HL-60 (cell line): ENCODE data around the gene SP7.

Experiments used
- DNase-seq, 2 experiments: peaks; one replicate each; pipeline ENCODE4 v3.0.0-alpha.2; 2010 to 2020; ENCODE audit warnings: low read depth in 1 of 2, low spot score in 1 of 2
- H3K27ac ChIP-seq: fragments of 250-450 bp; sonication (Bioruptor Pico); replicated peaks from 2 replicates; pipeline ENCODE4 v1.5.1; 2020; ENCODE audit warnings: mild to moderate bottlenecking, moderate library complexity
- H3K27me3 ChIP-seq: fragments of 250-450 bp; sonication (Bioruptor Pico); 2 replicates; pipeline ENCODE4 v1.5.1; 2021; ENCODE audit warnings: mild to moderate bottlenecking, moderate library complexity; ENCODE audit not compliant: insufficient read depth, poor library complexity, severe bottlenecking
- H3K4me3 ChIP-seq: replicated peaks from 2 replicates; pipeline ENCODE4 v1.5.1; 2011; ENCODE audit warnings: mild to moderate bottlenecking, control low read depth, low read length; ENCODE audit not compliant: insufficient read depth
- GABPA ChIP-seq: IDR thresholded peaks from 2 replicates; pipeline ENCODE4 v1.6.1; 2012; ENCODE audit warnings: low read depth
- POLR2AphosphoS5 ChIP-seq: IDR thresholded peaks from 2 replicates; pipeline ENCODE4 v1.6.1; 2012; ENCODE audit warnings: low read depth
- SPI1 ChIP-seq: IDR thresholded peaks from 2 replicates; pipeline ENCODE4 v1.6.1; 2012; ENCODE audit warnings: low read depth, mild to moderate bottlenecking, borderline replicate concordance
- TF ChIP-seq, protein P1 (sequence below): IDR thresholded peaks from 2 replicates; pipeline ENCODE4 v1.6.1; 2012; ENCODE audit warnings: low read depth; ENCODE audit not compliant: insufficient replicate concordance
- TF ChIP-seq, protein P2 (sequence below): IDR thresholded peaks from one replicate; pipeline ENCODE4 v1.5.1; 2011; ENCODE audit warnings: low read length, control low read depth, inconsistent platforms; ENCODE audit not compliant: insufficient read depth

The SP7 gene

GRCh38 chr12:53279888-53280498 lies 56.2 kb downstream of the SP7 start:
- H3K27me3 ChIP-seq, result no peaks in the 10 kb centered on the region
- no peak for TF ChIP-seq GABPA
- TF ChIP-seq, protein P1, sequence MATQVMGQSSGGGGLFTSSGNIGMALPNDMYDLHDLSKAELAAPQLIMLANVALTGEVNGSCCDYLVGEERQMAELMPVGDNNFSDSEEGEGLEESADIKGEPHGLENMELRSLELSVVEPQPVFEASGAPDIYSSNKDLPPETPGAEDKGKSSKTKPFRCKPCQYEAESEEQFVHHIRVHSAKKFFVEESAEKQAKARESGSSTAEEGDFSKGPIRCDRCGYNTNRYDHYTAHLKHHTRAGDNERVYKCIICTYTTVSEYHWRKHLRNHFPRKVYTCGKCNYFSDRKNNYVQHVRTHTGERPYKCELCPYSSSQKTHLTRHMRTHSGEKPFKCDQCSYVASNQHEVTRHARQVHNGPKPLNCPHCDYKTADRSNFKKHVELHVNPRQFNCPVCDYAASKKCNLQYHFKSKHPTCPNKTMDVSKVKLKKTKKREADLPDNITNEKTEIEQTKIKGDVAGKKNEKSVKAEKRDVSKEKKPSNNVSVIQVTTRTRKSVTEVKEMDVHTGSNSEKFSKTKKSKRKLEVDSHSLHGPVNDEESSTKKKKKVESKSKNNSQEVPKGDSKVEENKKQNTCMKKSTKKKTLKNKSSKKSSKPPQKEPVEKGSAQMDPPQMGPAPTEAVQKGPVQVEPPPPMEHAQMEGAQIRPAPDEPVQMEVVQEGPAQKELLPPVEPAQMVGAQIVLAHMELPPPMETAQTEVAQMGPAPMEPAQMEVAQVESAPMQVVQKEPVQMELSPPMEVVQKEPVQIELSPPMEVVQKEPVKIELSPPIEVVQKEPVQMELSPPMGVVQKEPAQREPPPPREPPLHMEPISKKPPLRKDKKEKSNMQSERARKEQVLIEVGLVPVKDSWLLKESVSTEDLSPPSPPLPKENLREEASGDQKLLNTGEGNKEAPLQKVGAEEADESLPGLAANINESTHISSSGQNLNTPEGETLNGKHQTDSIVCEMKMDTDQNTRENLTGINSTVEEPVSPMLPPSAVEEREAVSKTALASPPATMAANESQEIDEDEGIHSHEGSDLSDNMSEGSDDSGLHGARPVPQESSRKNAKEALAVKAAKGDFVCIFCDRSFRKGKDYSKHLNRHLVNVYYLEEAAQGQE, result no peak
- no peak for TF ChIP-seq POLR2AphosphoS5
- TF ChIP-seq, protein P2, sequence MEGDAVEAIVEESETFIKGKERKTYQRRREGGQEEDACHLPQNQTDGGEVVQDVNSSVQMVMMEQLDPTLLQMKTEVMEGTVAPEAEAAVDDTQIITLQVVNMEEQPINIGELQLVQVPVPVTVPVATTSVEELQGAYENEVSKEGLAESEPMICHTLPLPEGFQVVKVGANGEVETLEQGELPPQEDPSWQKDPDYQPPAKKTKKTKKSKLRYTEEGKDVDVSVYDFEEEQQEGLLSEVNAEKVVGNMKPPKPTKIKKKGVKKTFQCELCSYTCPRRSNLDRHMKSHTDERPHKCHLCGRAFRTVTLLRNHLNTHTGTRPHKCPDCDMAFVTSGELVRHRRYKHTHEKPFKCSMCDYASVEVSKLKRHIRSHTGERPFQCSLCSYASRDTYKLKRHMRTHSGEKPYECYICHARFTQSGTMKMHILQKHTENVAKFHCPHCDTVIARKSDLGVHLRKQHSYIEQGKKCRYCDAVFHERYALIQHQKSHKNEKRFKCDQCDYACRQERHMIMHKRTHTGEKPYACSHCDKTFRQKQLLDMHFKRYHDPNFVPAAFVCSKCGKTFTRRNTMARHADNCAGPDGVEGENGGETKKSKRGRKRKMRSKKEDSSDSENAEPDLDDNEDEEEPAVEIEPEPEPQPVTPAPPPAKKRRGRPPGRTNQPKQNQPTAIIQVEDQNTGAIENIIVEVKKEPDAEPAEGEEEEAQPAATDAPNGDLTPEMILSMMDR, result no peak
- no peak for TF ChIP-seq SPI1
- no peak overlapping the region for H3K4me3 ChIP-seq
- no peak for DNase-seq
- no peak overlapping the region for H3K27ac ChIP-seq

DNA sequence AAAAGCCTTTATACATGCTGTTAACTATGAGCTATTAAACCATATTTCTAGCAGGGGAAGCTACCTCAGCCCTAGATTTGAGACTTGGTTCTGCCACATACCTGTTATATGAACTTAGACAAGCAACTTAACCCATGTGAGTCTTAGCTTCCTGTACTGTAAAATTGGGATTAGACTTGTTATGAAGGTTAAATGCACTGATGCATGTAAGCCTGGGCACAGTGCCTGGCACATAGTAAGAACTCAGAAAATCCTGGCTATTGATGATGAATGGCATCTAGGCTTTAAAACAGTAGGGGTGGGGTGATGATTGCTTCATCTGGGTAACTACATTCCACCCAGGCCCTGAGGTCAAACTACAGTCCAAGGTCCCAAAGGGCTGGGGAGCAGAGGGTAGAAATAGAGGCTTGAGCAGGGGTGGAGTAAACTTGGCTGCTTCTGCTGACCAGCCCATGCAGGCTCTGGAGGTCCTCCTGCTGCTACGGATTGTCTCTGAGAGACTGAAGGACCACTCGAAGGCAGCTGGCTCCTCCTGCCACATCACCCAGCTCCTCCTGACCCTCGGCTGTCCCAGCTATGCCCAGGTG lies 56.8 kb downstream of the SP7 start:
- TF ChIP-seq SPI1, result no peak
- no peak for TF ChIP-seq POLR2AphosphoS5
- no peak for TF ChIP-seq GABPA
- no peak overlapping the region for H3K4me3 ChIP-seq
- DNase-seq, result no peak
- no peaks in the 10 kb centered on the region for H3K27me3 ChIP-seq
- no peak overlapping the region for H3K27ac ChIP-seq

GRCh38 chr12:53277981-53278380 lies 58.2 kb downstream of the SP7 start:
- no peak overlapping the region for H3K4me3 ChIP-seq
- no peak for TF ChIP-seq GABPA
- TF ChIP-seq SPI1, result no peak
- TF ChIP-seq, protein P2, result no peak
- no peak for TF ChIP-seq POLR2AphosphoS5
- TF ChIP-seq, protein P1, result no peak
- H3K27me3 ChIP-seq, result no peaks in the 10 kb centered on the region
- DNase-seq, result no peak
- H3K27ac ChIP-seq, result no peak overlapping the region
